Stimulated activated CD4-positive, alpha-beta T cell treated with anti-CD3 and anti-CD28 coated beads, Interleukin-2, amount 100 ng/mL, for 24 hours (primary cell): Measurements from ENCODE around the gene MUC5AC.
"Not testable (repeated sequence)": the region's sequence is repeated elsewhere in the genome, so short reads cannot be mapped to it uniquely, and the experiment has no call there.

Experiments used
- DNase-seq, 2 donors: peaks; one replicate each; pipeline ENCODE4 v3.0.0-alpha.2; 2020

MUC5AC gene

DNA sequence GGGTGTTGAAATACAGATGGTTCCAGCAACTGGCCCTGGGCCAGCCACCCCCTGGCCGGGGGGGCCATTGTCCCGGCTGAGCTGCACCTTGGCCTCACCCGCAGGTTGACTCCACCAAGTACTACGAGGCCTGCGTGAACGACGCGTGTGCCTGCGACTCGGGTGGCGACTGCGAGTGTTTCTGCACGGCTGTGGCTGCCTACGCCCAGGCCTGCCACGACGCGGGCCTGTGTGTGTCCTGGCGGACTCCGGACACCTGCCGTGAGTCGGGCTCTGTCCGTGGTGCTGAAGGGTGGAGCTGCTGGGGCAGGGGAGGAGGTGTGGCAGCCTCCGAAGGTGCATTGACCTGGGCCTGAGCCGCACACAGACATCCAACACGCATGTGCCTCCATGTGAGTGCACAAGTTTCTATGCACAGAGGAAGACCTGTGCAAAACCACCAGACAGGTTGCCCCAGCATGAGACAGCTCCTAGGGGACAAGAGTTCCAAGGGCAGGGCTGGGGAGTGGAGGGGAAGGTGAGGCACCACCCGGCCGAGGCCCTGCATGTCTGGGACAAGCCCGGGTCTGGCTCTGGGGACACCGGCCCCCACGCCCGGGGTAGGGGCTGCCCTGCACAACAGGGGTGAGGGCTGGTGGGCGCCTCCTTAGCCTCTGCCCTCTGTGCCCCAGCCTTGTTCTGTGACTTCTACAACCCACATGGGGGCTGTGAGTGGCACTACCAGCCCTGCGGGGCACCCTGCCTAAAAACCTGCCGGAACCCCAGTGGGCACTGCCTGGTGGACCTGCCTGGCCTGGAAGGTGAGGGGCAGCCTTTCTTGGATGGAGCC lies 81.2 kb downstream of the MUC5AC start:
- no peak for DNase-seq

GRCh38 chr11:1239596-1240205 lies 81.9 kb downstream of the MUC5AC start:
- no peak for DNase-seq

DNA sequence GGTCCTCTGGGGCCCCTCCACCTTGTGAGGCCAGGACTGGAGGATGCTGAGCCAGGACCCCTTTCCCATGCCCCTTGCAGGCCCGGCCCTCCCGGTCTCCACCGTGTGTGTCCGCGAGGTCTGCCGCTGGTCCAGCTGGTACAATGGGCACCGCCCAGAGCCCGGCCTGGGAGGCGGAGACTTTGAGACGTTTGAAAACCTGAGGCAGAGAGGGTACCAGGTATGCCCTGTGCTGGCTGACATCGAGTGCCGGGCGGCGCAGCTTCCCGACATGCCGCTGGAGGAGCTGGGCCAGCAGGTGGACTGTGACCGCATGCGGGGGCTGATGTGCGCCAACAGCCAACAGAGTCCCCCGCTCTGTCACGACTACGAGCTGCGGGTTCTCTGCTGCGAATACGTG lies 83.0 kb downstream of the MUC5AC start:
- no peak for DNase-seq

GRCh38 chr11:1241706-1242105 lies 84.0 kb downstream of the MUC5AC start:
- DNase-seq: no peak

DNA sequence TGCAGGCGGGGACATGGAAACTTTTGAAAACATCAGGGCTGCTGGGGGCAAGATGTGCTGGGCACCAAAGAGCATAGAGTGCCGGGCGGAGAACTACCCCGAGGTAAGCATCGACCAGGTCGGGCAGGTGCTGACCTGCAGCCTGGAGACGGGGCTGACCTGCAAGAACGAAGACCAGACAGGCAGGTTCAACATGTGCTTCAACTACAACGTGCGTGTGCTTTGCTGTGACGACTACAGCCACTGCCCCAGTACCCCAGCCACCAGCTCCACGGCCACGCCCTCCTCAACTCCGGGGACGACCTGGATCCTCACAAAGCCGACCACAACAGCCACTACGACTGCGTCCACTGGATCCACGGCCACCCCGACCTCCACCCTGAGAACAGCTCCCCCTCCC lies 84.5 kb downstream of the MUC5AC start:
- no peak for DNase-seq

DNA sequence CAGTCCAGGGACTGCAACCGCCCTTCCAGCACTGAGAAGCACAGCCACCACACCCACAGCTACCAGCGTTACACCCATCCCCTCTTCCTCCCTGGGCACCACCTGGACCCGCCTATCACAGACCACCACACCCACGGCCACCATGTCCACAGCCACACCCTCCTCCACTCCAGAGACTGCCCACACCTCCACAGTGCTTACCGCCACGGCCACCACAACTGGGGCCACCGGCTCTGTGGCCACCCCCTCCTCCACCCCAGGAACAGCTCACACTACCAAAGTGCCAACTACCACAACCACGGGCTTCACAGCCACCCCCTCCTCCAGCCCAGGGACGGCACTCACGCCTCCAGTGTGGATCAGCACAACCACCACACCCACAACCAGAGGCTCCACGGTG lies 85.0 kb downstream of the MUC5AC start:
- DNase-seq: not testable (repeated sequence)

GRCh38 chr11:1243521-1243920 lies 85.8 kb downstream of the MUC5AC start:
- DNase-seq: not testable (repeated sequence)

DNA sequence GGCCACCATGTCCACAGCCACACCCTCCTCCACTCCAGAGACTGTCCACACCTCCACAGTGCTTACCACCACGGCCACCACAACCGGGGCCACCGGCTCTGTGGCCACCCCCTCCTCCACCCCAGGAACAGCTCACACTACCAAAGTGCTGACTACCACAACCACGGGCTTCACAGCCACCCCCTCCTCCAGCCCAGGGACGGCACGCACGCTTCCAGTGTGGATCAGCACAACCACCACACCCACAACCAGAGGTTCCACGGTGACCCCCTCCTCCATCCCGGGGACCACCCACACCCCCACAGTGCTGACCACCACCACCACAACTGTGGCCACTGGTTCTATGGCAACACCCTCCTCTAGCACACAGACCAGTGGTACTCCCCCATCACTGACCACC lies 86.8 kb downstream of the MUC5AC start:
- DNase-seq: not testable (repeated sequence)

GRCh38 chr11:1245717-1246116 lies 88.0 kb downstream of the MUC5AC start:
- not testable (repeated sequence) for DNase-seq

DNA sequence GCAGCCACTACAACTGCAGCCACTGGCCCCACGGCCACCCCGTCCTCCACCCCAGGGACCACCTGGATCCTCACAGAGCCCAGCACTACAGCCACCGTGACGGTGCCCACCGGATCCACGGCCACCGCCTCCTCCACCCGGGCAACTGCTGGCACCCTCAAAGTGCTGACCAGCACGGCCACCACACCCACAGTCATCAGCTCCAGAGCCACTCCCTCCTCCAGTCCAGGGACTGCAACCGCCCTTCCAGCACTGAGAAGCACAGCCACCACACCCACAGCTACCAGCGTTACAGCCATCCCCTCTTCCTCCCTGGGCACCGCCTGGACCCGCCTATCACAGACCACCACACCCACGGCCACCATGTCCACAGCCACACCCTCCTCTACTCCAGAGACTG lies 88.5 kb downstream of the MUC5AC start:
- DNase-seq: not testable (repeated sequence)

DNA sequence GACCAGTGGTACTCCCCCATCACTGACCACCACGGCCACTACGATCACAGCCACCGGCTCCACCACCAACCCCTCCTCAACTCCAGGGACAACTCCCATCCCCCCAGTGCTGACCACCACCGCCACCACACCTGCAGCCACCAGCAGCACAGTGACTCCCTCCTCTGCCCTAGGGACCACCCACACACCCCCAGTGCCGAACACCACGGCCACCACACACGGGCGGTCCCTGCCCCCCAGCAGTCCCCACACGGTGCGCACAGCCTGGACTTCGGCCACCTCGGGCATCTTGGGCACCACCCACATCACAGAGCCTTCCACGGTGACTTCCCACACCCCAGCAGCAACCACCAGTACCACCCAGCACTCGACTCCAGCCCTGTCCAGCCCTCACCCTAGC lies 89.3 kb downstream of the MUC5AC start:
- not testable (repeated sequence) for DNase-seq

GRCh38 chr11:1248951-1249350 lies 91.2 kb downstream of the MUC5AC start:
- not testable (repeated sequence) for DNase-seq

GRCh38 chr11:1250411-1250810 lies 92.7 kb downstream of the MUC5AC start:
- DNase-seq: not testable (repeated sequence)
